ENCODE results near the gene COL13A1.

Gene COL13A1

GRCh38 chr10:69801434-69802315, at the start of gene COL13A1:
TSS of gene COL13A1 (plus strand) at chr10:69801906. CDS start at chr10:69802424, 518 bp downstream.
- DNase-seq (ENCODE audit: low read depth), result no peak

- DNase-seq (ENCODE audit: low read depth), result no peak
Observed at GRCh38 chr10:69752479-69752878, 49.2 kb upstream of the COL13A1 start.

- DNase-seq (ENCODE audit: low read depth), result no peak
Observed at GRCh38 chr10:69756279-69756678, 45.4 kb upstream of the COL13A1 start.

GRCh38 chr10:69757206-69757552, 44.5 kb upstream of the COL13A1 start:
- no peak for DNase-seq (ENCODE audit: low read depth)

- DNase-seq (ENCODE audit: low read depth), result no peak
Observed at GRCh38 chr10:69757553-69758309, 44.0 kb upstream of the COL13A1 start.

- DNase-seq (ENCODE audit: low read depth), result no peak
Observed at GRCh38 chr10:69758310-69758728, 43.4 kb upstream of the COL13A1 start.

- no peak for DNase-seq (ENCODE audit: low read depth)
Observed at GRCh38 chr10:69759641-69760040, 42.1 kb upstream of the COL13A1 start.

- DNase-seq (ENCODE audit: low read depth), result no peak
Observed at GRCh38 chr10:69760072-69760471, 41.6 kb upstream of the COL13A1 start.

GRCh38 chr10:69761320-69761719, 40.4 kb upstream of the COL13A1 start:
- DNase-seq (ENCODE audit: low read depth), result no peak

GRCh38 chr10:69766161-69766910, 35.4 kb upstream of the COL13A1 start:
- no peak for DNase-seq (ENCODE audit: low read depth)

GRCh38 chr10:69767793-69768192, 33.9 kb upstream of the COL13A1 start:
- no peak for DNase-seq (ENCODE audit: low read depth)

GRCh38 chr10:69768386-69768785, 33.3 kb upstream of the COL13A1 start:
- DNase-seq (ENCODE audit: low read depth), result no peak

GRCh38 chr10:69769395-69769992, 32.2 kb upstream of the COL13A1 start:
- no peak for DNase-seq (ENCODE audit: low read depth)

- no peak for DNase-seq (ENCODE audit: low read depth)
Observed at GRCh38 chr10:69772933-69773704, 28.6 kb upstream of the COL13A1 start.

- DNase-seq (ENCODE audit: low read depth), result no peak
Observed at GRCh38 chr10:69774596-69774995, 27.1 kb upstream of the COL13A1 start.

- DNase-seq (ENCODE audit: low read depth), result no peak
Observed at GRCh38 chr10:69780077-69780476, 21.6 kb upstream of the COL13A1 start.

- DNase-seq (ENCODE audit: low read depth), result no peak
Observed at GRCh38 chr10:69781576-69781975, 20.1 kb upstream of the COL13A1 start.

GRCh38 chr10:69783515-69783914, 18.2 kb upstream of the COL13A1 start:
- DNase-seq (ENCODE audit: low read depth), result no peak

- DNase-seq (ENCODE audit: low read depth), result no peak
Observed at GRCh38 chr10:69786791-69787190, 14.9 kb upstream of the COL13A1 start.

- DNase-seq (ENCODE audit: low read depth), result no peak
Observed at GRCh38 chr10:69787681-69788080, 14.0 kb upstream of the COL13A1 start.

- DNase-seq (ENCODE audit: low read depth), result no peak
Observed at GRCh38 chr10:69789164-69789576, 12.5 kb upstream of the COL13A1 start.
